T-helper 2 cell treated with Interferon-gamma antibody and Interleukin-4, amounts not matched to agents 5 μg/mL and 100 μg/mL, for 36 hours (primary cell): ENCODE results near the gene CRYL1.

Experiments used
- DNase-seq: peaks from one replicate; pipeline ENCODE4 v3.0.0; 2021; ENCODE audit warnings: low spot score
- H3K27ac Mint-ChIP-seq: one replicate; pipeline ENCODE4 v1.8.0; 2021; ENCODE audit warnings: mild to moderate bottlenecking, mixed read lengths
- H3K27me3 Mint-ChIP-seq: one replicate; pipeline ENCODE4 v1.8.0; 2021; ENCODE audit warnings: low read depth, mixed read lengths
- H3K36me3 Mint-ChIP-seq: one replicate; pipeline ENCODE4 v1.8.0; 2021; ENCODE audit warnings: low read depth, mixed read lengths
- H3K4me1 Mint-ChIP-seq: one replicate; pipeline ENCODE4 v1.8.0; 2021; ENCODE audit warnings: low read depth, mixed read lengths
- H3K4me3 Mint-ChIP-seq: one replicate; pipeline ENCODE4 v1.8.0; 2022; ENCODE audit warnings: mild to moderate bottlenecking, moderate library complexity, mixed read lengths
- H3K9me3 Mint-ChIP-seq: one replicate; pipeline ENCODE4 v1.8.0; 2021; ENCODE audit warnings: mixed read lengths

CRYL1 gene

DNA sequence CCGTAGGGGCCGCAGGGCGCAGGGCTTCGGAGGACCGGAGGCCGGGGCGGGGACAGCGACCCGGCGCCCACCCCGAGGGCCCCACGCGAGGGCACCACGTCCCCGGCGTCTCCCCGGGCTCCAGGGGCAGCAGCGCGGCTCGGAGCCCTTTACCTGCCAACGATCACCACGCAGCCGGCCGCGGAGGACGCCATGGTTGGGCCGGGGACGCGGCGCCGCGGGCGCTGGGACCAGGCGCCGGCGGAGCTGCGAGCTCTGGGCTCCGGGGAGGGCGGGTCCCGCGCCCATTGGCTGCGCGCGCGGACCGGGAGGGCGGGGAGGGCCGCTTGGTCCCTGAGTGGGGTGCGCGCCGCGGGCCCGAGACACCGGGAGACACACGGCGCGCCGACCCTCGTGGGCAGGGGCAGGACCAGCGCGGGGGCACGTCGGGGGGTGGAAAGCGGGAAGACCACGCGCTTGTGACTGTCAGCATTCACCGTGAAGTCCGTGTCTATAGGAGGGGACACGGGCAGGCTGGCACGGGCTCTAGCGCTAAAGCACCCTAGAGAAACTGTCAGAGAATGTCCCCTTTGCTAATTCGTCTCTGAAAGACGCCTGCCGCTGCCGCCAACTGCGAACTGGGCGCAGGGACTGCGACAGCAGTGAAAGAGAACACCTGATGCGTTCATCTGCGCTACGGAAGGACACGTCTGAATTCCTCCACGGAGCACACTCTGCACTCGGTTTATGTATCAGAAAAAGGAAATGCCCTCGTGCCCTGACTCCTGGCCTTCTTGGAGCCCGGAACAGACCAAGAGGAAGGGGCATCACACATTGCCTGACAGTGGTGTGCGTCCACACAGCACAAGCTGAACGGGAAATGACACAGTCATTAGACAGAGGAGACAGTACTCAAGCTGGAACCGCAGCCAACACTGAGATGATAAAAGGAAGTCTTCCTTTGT, at the start of gene CRYL1:
CRYL1 (minus strand) TSS at position 257 of the 944 bp plus-strand sequence; CDS start at position 194, 63 bp downstream.
- H3K4me1 Mint-ChIP-seq, result peaks cover 21% of the 10 kb centered on the region
- H3K36me3 Mint-ChIP-seq, result peaks cover 4% of the 10 kb centered on the region

DNA sequence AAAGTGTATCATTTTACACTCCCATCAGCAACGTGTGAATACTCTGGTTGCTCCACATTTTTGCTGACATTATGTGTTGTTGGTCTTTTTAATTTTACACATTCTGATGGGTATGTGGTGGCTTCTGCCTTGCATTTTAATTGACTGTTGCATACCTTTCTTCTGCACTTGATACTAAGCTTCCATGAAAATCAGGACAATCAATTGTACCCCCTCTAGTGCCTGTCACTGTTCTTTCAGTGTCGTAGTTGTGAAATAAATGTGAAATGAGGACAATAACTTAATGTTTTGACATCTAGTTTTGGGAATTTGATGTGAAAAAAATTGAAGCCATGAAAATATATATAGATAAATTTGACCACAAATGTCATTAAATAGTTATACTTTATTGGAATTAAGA, 48.0 kb upstream of the CRYL1 start:
- H3K9me3 Mint-ChIP-seq, result peaks cover 6% of the 10 kb centered on the region
- H3K4me1 Mint-ChIP-seq, result peaks cover 4% of the 10 kb centered on the region
- no peak overlapping the region for H3K4me3 Mint-ChIP-seq
- no peaks in the 10 kb centered on the region for H3K27me3 Mint-ChIP-seq
- H3K27ac Mint-ChIP-seq, result no peak overlapping the region
- peaks cover 10% of the 10 kb centered on the region for H3K36me3 Mint-ChIP-seq
- DNase-seq, result no peak

More for the DNA sequence above, at the start of gene CRYL1:
- peak; percentile 65 for DNase-seq
- H3K9me3 Mint-ChIP-seq, result peaks cover 8% of the 10 kb centered on the region
- peak within 1 kb of the TSS; percentile 89 for H3K4me3 Mint-ChIP-seq
- H3K27me3 Mint-ChIP-seq, result no peaks in the 10 kb centered on the region
- peak within 1 kb of the TSS; percentile 87 for H3K27ac Mint-ChIP-seq

GRCh38 chr13:20573186-20573585, 47.5 kb upstream of the CRYL1 start:
- H3K4me1 Mint-ChIP-seq, result peaks cover 5% of the 10 kb centered on the region
- H3K4me3 Mint-ChIP-seq, result no peak overlapping the region
- no peak overlapping the region for H3K27ac Mint-ChIP-seq
- no peak for DNase-seq
- H3K9me3 Mint-ChIP-seq, result peaks cover 6% of the 10 kb centered on the region
- H3K36me3 Mint-ChIP-seq, result peaks cover 8% of the 10 kb centered on the region
- H3K27me3 Mint-ChIP-seq, result no peaks in the 10 kb centered on the region

- Mint-ChIP-seq H3K36me3 (peaks cover 6% of the 10 kb centered on the region), H3K27ac (no peak overlapping the region), H3K4me3 (no peak overlapping the region), H3K27me3 (no peaks in the 10 kb centered on the region), H3K9me3 (peaks cover 5% of the 10 kb centered on the region), H3K4me1 (peaks cover 11% of the 10 kb centered on the region)
- DNase-seq, result no peak
Observed at GRCh38 chr13:20571676-20572075, 46.0 kb upstream of the CRYL1 start.

- no peak for DNase-seq
- no peaks in the 10 kb centered on the region for H3K27me3 Mint-ChIP-seq
- no peak overlapping the region for H3K4me3 Mint-ChIP-seq
- H3K9me3 Mint-ChIP-seq, result peaks cover 2% of the 10 kb centered on the region
- H3K4me1 Mint-ChIP-seq, result peaks cover 14% of the 10 kb centered on the region
- H3K27ac Mint-ChIP-seq, result no peak overlapping the region
- H3K36me3 Mint-ChIP-seq, result peaks cover 4% of the 10 kb centered on the region
Observed at GRCh38 chr13:20570517-20570916, 44.9 kb upstream of the CRYL1 start.

- Mint-ChIP-seq H3K27me3 (no peaks in the 10 kb centered on the region), H3K4me1 (peaks cover 14% of the 10 kb centered on the region), H3K4me3 (peak overlapping the region; percentile 91), H3K9me3 (peaks cover 16% of the 10 kb centered on the region), H3K36me3 (peaks cover 6% of the 10 kb centered on the region), H3K27ac (peak overlapping the region; percentile 88)
- no peak for DNase-seq
Observed at GRCh38 chr13:20567881-20568528, 42.3 kb upstream of the CRYL1 start.

DNA sequence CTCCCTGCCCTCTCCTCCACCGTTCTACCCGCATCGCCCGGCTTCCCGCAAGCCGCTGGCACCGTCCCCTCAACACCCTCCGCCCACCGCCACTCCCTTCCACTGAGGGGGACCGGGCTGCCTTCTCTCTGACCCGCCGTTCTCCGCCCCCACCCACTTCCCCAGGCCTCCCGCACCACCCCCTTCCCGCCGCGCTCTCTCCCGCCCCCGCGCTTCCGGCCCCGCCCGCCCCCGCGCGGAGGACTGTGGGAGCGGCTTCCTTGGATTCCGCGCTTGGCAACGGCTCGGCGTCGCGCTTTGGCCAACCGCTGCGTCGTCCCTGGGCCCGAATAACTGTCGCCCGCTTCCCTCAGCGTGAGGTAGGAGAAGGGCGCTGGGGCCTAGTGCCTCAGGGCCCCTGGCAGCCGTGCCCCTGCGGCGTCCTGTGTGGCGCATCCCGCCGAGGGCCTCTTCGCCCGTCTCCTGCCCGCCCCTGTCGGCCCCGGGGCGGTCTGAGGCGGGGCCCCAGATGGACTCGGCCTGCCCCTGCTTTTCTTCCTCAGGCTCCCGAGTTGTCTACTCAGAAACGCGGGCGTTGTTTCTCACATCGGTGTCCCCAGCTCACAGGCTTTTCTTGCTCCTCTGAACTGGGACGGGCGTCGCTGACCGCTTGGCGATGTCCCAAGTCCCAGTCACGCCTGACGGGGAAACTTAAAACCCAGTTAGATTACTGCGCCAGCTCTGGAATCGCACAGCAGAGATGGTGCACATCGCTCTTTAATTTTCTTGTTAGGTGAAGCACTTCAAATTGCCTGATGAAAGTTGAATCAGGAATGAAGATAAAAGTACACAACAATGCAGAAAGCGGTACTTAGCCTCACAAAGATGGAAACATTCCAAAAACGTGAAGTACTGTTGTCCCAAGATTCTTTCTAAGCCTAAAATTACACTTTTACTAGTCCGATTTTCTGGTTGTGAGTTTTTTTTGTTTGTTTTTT, 41.5 kb upstream of the CRYL1 start, which contains the start of gene IFT88:
IFT88 (plus strand) TSS at position 260 of the 977 bp plus-strand sequence. CDS start 7,229 bp downstream, outside the sequence.
- H3K4me1 Mint-ChIP-seq, result peaks cover 14% of the 10 kb centered on the region
- peaks cover 6% of the 10 kb centered on the region for H3K36me3 Mint-ChIP-seq
- H3K27me3 Mint-ChIP-seq, result no peaks in the 10 kb centered on the region
- peak; percentile 83 for DNase-seq
- H3K9me3 Mint-ChIP-seq, result peaks cover 16% of the 10 kb centered on the region
- H3K4me3 Mint-ChIP-seq, result peak within 1 kb of the TSS; percentile 91
- H3K27ac Mint-ChIP-seq, result peak within 1 kb of the TSS; percentile 88

DNA sequence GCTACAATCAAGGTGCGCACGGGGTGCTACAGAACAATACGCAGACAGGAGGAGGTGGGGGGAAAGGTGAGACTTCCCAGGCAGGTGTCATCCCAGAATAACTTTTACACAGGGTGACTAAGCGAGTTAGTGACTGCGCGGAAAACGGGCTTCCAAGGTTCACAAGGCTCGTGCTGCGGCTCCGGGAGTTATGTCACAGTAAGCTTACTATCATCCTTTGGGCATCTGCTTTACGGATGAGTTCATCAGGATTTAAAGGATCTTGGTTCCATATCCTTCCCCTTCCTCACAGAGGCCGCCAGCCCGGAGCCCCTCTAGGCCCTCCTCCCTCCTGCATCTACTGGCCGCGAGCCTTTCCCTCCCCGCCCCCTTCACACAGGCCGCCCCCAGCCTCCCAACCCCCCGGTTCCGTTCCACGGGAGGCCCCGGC, 40.8 kb upstream of the CRYL1 start:
- no peak for DNase-seq
- H3K36me3 Mint-ChIP-seq, result peaks cover 6% of the 10 kb centered on the region
- H3K4me3 Mint-ChIP-seq, result peak overlapping the region; percentile 91

GRCh38 chr13:20565115-20565736, 39.6 kb upstream of the CRYL1 start:
- no peak for DNase-seq
- H3K36me3 Mint-ChIP-seq, result peaks cover 6% of the 10 kb centered on the region
- no peaks in the 10 kb centered on the region for H3K27me3 Mint-ChIP-seq
- no peak overlapping the region for H3K27ac Mint-ChIP-seq
- H3K4me3 Mint-ChIP-seq, result no peak overlapping the region
- peaks cover 10% of the 10 kb centered on the region for H3K4me1 Mint-ChIP-seq
- peaks cover 16% of the 10 kb centered on the region for H3K9me3 Mint-ChIP-seq

More for the DNA sequence above, 40.8 kb upstream of the CRYL1 start:
- H3K9me3 Mint-ChIP-seq, result peaks cover 16% of the 10 kb centered on the region
- peaks cover 11% of the 10 kb centered on the region for H3K4me1 Mint-ChIP-seq
- peak overlapping the region; percentile 88 for H3K27ac Mint-ChIP-seq
- no peaks in the 10 kb centered on the region for H3K27me3 Mint-ChIP-seq

DNA sequence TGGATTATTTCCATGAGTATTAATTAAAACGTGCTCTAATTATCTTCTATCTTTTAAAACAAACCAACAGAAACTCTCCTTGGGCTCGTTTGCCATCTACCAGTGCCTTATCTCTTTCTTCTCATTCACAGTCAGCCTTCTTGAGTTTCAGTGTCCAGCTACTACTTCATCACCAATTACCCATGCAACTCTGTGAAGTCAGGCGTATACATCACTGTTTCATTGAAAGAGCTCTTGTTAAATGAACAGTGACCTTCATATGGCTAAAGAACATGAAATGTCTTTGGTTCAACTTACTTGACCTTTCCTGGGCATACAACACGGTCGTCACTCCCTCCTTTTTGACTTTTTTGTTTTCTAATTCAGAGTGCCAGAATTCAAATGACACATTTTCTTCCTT, 36.1 kb upstream of the CRYL1 start:
- no peak overlapping the region for H3K27ac Mint-ChIP-seq
- DNase-seq, result no peak

GRCh38 chr13:20559659-20560356, 34.2 kb upstream of the CRYL1 start:
- H3K36me3 Mint-ChIP-seq, result peaks cover 3% of the 10 kb centered on the region
- no peak for DNase-seq
- no peak overlapping the region for H3K4me3 Mint-ChIP-seq
- H3K27ac Mint-ChIP-seq, result no peak overlapping the region
- peaks cover 7% of the 10 kb centered on the region for H3K9me3 Mint-ChIP-seq
- H3K27me3 Mint-ChIP-seq, result no peaks in the 10 kb centered on the region
- no peaks in the 10 kb centered on the region for H3K4me1 Mint-ChIP-seq

More for the DNA sequence above, 36.1 kb upstream of the CRYL1 start:
- no peak overlapping the region for H3K4me3 Mint-ChIP-seq
- no peaks in the 10 kb centered on the region for H3K27me3 Mint-ChIP-seq
- H3K4me1 Mint-ChIP-seq, result peaks cover 2% of the 10 kb centered on the region
- H3K9me3 Mint-ChIP-seq, result peaks cover 16% of the 10 kb centered on the region
- H3K36me3 Mint-ChIP-seq, result peaks cover 6% of the 10 kb centered on the region

- H3K36me3 Mint-ChIP-seq, result no peaks in the 10 kb centered on the region
- H3K4me3 Mint-ChIP-seq, result no peak overlapping the region
- H3K27ac Mint-ChIP-seq, result no peak overlapping the region
- DNase-seq, result no peak
- H3K4me1 Mint-ChIP-seq, result no peaks in the 10 kb centered on the region
- no peaks in the 10 kb centered on the region for H3K27me3 Mint-ChIP-seq
- no peaks in the 10 kb centered on the region for H3K9me3 Mint-ChIP-seq
Observed at GRCh38 chr13:20558982-20559381, 33.3 kb upstream of the CRYL1 start.
